B cell (primary cell): ENCODE results near the gene RPTOR. TPM values are rescaled to one million over a fixed set of nuclear protein-coding genes. Genes with fewer than 3 reads are reported as not detected.

Experiments
- ATAC-seq: fragments of 200-7000 bp; cut with Tn5 transposase; one replicate; pipeline ENCODE4 v1.10.0; 2021; ENCODE audit warnings: low read depth, mild to moderate bottlenecking, moderate number of reproducible peaks, moderate library complexity
- CTCF ChIA-PET: fragments of 350-600 bp; sonication (Branson Sonifier 250); formaldehyde crosslinking; loops from one replicate; lab custom pipeline; 2021; ENCODE audit warnings: antibody characterized with exemption, inconsistent platforms; lab: Charles Lee
- POLR2A ChIA-PET: fragments of 350-600 bp; sonication (Branson Sonifier 250); formaldehyde crosslinking; loops from one replicate; lab custom pipeline; 2021; ENCODE audit warnings: antibody characterized with exemption; lab: Charles Lee
- DNase-seq: peaks from one replicate; pipeline ENCODE4 v3.0.0; 2013
- H2AFZ ChIP-seq: 2 replicates; pipeline ENCODE4 v1.6.1; 2012; ENCODE audit warnings: mild to moderate bottlenecking, low read depth, low read length; ENCODE audit not compliant: insufficient read depth, poor library complexity, severe bottlenecking
- H3K27ac ChIP-seq, 2 donors: 1 replicate in 1 of 2; 2 replicates in 1 of 2; pipeline ENCODE4 v1.5.1; 2012 to 2013; ENCODE audit warnings: low read length in 2 of 2, mild to moderate bottlenecking in 2 of 2, moderate library complexity in 1 of 2
- H3K27me3 ChIP-seq, 4 experiments: fragments of 200-600 bp in 1 of 4; sonication (generic) in 1 of 4; replicated peaks in 1 of 4; 1 replicate in 2 of 4; 2 replicates in 2 of 4; pipeline versions ENCODE4 v1.6.1 to v1.7.0; 2013 to 2016; ENCODE audit warnings: low read length in 3 of 4, mild to moderate bottlenecking in 2 of 4, mixed read lengths in 1 of 4, moderate library complexity in 1 of 4; ENCODE audit not compliant: insufficient read depth in 4 of 4, control insufficient read depth in 3 of 4; ENCODE audit errors: control extremely low read depth in 1 of 4
- H3K36me3 ChIP-seq, 2 experiments: replicated peaks in 1 of 2; 1 replicate in 1 of 2; 2 replicates in 1 of 2; pipeline versions ENCODE4 v1.6.1 to v1.7.1; 2013; ENCODE audit warnings: low read length in 1 of 2; ENCODE audit not compliant: insufficient read depth in 2 of 2, control insufficient read depth in 1 of 2; ENCODE audit errors: control extremely low read depth in 1 of 2, extremely low read depth in 1 of 2
- H3K4me1 ChIP-seq, 2 donors: fragments of 200-600 bp in 1 of 2; sonication (generic) in 1 of 2; 1 replicate in 1 of 2; 2 replicates in 1 of 2; pipeline versions ENCODE4 v1.5.1 to v1.6.1; 2013 to 2017; ENCODE audit warnings: low read length in 2 of 2; ENCODE audit not compliant: control insufficient read depth in 2 of 2, insufficient read depth in 2 of 2
- H3K4me2 ChIP-seq: replicated peaks from 2 replicates; pipeline ENCODE3; 2012; ENCODE audit warnings: mild to moderate bottlenecking, low read depth, low read length; ENCODE audit not compliant: poor library complexity, severe bottlenecking
- H3K4me3 ChIP-seq, 5 experiments: fragments of 200-600 bp in 1 of 5; sonication (generic) in 1 of 5; 1 replicate in 3 of 5; 2 replicates in 2 of 5; pipeline versions ENCODE4 v1.5.1 to v1.7.0; 2011 to 2016; ENCODE audit warnings: low read length in 4 of 5, mild to moderate bottlenecking in 4 of 5, low read depth in 2 of 5, control low read depth in 1 of 5, moderate library complexity in 1 of 5; ENCODE audit not compliant: insufficient read depth in 1 of 5; ENCODE audit errors: control extremely low read depth in 1 of 5, extremely low read depth in 1 of 5
- H3K79me2 ChIP-seq: fragments of 200-600 bp; sonication (generic); one replicate; pipeline ENCODE4 v1.6.0; 2016; ENCODE audit warnings: low read length; ENCODE audit not compliant: control insufficient read depth, insufficient read depth
- H3K9ac ChIP-seq: fragments of 200-600 bp; sonication (generic); 2 replicates; pipeline ENCODE4 v1.6.1; 2017; ENCODE audit warnings: mild to moderate bottlenecking, low read length, moderate library complexity
- H3K9me3 ChIP-seq, 3 donors: one replicate each; pipeline versions ENCODE4 v1.6.1 to v1.7.1; 2013; ENCODE audit warnings: low read length in 2 of 3; ENCODE audit not compliant: control insufficient read depth in 2 of 3, insufficient read depth in 1 of 3; ENCODE audit errors: control extremely low read depth in 1 of 3
- H4K20me1 ChIP-seq: 2 replicates; pipeline ENCODE4 v1.6.0; 2012; ENCODE audit warnings: mild to moderate bottlenecking, low read length; ENCODE audit not compliant: insufficient read depth, control insufficient read depth, poor library complexity, severe bottlenecking
- H3K27ac Mint-ChIP-seq: one replicate; pipeline ENCODE4 v1.8.0; 2021; ENCODE audit warnings: mixed read lengths
- H3K27me3 Mint-ChIP-seq: one replicate; pipeline ENCODE4 v1.8.0; 2021; ENCODE audit warnings: mixed read lengths
- H3K4me1 Mint-ChIP-seq: one replicate; pipeline ENCODE4 v1.8.0; 2021; ENCODE audit warnings: mixed read lengths
- H3K4me3 Mint-ChIP-seq: one replicate; pipeline ENCODE4 v1.8.0; 2021; ENCODE audit warnings: mixed read lengths
- H3K9me3 Mint-ChIP-seq: one replicate; pipeline ENCODE4 v1.8.0; 2022; ENCODE audit warnings: mixed read lengths; ENCODE audit not compliant: insufficient read depth
- EZH2 ChIP-seq: IDR thresholded peaks from 2 replicates; pipeline ENCODE4 v1.6.1; 2012; ENCODE audit warnings: borderline replicate concordance, low read depth, mild to moderate bottlenecking, moderate library complexity, low read length; ENCODE audit not compliant: insufficient read depth, poor library complexity, severe bottlenecking
- WGBS: methylation state at CpG from one replicate; pipeline ENCODE4 v1.1.5; 2013; ENCODE audit warnings: missing lambda C conversion rate; ENCODE audit not compliant: insufficient coverage; 5-methylcytosine and 5-hydroxymethylcytosine counted together
- intact Hi-C: fragments of 100-400 bp; cut with micrococcal nuclease; formaldehyde crosslinking; loops from one replicate; pipeline ENCODE4 v1.10.0; 2022
- polyA plus RNA-seq: library from polyadenylated mRNA; depleted of rRNA; stranded (reverse); fragments of >200 nt; gene quantifications from 2 replicates; pipeline ENCODE4 v1.2.3, GENCODE V29; 2012
- total RNA-seq, 2 donors: library from RNA; stranded (reverse); fragments of 120-200 nt in 1 of 2; gene quantifications; 1 replicate in 1 of 2; 2 replicates in 1 of 2; pipeline versions ENCODE4 v1.2.3 to v1.2.4, GENCODE V29; 2013 to 2022
- TF ChIP-seq, protein P1 (sequence below): fragments of 200-600 bp; IDR thresholded peaks from one replicate; pipeline ENCODE4 v1.8.0; 2022; ENCODE audit warnings: antibody characterized with exemption, mild to moderate bottlenecking

RPTOR gene
- total and polyA plus RNA-seq, 2 donors (not counting 1 experiment from before 2014, with no cell fraction given), result 13.4 to 58.8 TPM

DNA sequence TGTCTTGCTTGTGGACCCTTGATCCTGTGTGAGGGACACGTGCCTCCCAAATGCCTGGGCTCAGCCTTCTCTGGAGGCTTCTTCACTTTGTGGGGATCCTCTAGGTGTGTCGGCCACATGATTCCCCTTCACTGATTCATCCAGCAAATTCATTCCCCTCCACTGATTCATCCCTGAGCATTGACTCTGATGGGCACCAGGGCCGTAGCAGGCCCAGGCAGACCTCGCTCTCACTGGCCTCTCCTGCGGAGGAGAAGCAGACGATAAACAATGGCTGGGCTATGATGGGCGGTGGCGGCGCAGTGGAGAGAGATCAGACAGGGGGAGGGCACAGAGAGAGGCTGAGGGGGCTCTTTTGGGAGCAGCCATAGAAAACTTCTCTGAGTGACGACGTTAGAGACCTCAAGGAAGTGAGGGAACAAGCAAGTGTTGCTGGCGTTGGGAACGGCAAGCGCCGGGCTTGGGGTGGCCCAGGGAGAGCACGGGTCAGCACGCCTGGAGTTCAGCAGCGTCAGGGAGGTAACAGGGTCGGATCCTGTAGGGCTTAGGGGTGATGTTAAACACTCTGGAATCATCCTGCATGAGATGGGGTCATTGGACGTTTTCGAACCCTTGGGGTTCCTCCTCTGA is 17.5 kb upstream of the RPTOR start:
- peaks cover 0 to 5% (median 0%) of the 10 kb centered on the region in 3 donors for H3K9me3 ChIP-seq
- 90% methylated on average over 14 of the region's 21 CpGs for WGBS
- ChIA-PET POLR2A (no interaction called here), CTCF (no interaction called here)
- H3K4me2 ChIP-seq, result no peak overlapping the region
- peaks cover 32% of the 10 kb centered on the region for H3K27me3 Mint-ChIP-seq
- no peak overlapping the region for H3K27ac ChIP-seq
- H3K4me3 Mint-ChIP-seq, result no peak overlapping the region
- H3K36me3 ChIP-seq, result no peaks in the 10 kb centered on the region
- H3K79me2 ChIP-seq, result no peaks in the 10 kb centered on the region
- TF ChIP-seq EZH2, result no peak
- TF ChIP-seq, protein P1, sequence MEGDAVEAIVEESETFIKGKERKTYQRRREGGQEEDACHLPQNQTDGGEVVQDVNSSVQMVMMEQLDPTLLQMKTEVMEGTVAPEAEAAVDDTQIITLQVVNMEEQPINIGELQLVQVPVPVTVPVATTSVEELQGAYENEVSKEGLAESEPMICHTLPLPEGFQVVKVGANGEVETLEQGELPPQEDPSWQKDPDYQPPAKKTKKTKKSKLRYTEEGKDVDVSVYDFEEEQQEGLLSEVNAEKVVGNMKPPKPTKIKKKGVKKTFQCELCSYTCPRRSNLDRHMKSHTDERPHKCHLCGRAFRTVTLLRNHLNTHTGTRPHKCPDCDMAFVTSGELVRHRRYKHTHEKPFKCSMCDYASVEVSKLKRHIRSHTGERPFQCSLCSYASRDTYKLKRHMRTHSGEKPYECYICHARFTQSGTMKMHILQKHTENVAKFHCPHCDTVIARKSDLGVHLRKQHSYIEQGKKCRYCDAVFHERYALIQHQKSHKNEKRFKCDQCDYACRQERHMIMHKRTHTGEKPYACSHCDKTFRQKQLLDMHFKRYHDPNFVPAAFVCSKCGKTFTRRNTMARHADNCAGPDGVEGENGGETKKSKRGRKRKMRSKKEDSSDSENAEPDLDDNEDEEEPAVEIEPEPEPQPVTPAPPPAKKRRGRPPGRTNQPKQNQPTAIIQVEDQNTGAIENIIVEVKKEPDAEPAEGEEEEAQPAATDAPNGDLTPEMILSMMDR, result no peak
- peaks cover 0 to 10% (median 3%) of the 10 kb centered on the region in 4 experiments for H3K27me3 ChIP-seq
- no peaks in the 10 kb centered on the region for H3K4me1 ChIP-seq
- H3K4me3 ChIP-seq, result no peak overlapping the region
- H4K20me1 ChIP-seq, result no peaks in the 10 kb centered on the region
- no peak for ATAC-seq
- H3K9me3 Mint-ChIP-seq, result no peaks in the 10 kb centered on the region
- no peak overlapping the region for H3K27ac Mint-ChIP-seq
- H3K9ac ChIP-seq, result no peak overlapping the region
- no peaks in the 10 kb centered on the region for H3K4me1 Mint-ChIP-seq
- DNase-seq, result no peak
- intact Hi-C loops, result no loop called here
- no peak overlapping the region for H2AFZ ChIP-seq

GRCh38 chr17:80528536-80528935 is 16.1 kb upstream of the RPTOR start:
- peaks cover 30% of the 10 kb centered on the region for H3K27me3 Mint-ChIP-seq
- no peak overlapping the region for H3K27ac ChIP-seq
- no peaks in the 10 kb centered on the region for H4K20me1 ChIP-seq
- H3K36me3 ChIP-seq, result no peaks in the 10 kb centered on the region
- H3K9me3 ChIP-seq, result no peaks in the 10 kb centered on the region
- no peak overlapping the region for H3K4me2 ChIP-seq
- H2AFZ ChIP-seq, result no peak overlapping the region
- DNase-seq, result no peak
- no peak for ATAC-seq
- no peak overlapping the region for H3K4me3 Mint-ChIP-seq
- WGBS, result 56% methylated on average over 3 of the region's 8 CpGs
- intact Hi-C loops, result no loop called here
- no peaks in the 10 kb centered on the region for H3K9me3 Mint-ChIP-seq
- H3K4me1 ChIP-seq, result no peaks in the 10 kb centered on the region
- H3K4me1 Mint-ChIP-seq, result no peaks in the 10 kb centered on the region
- H3K27ac Mint-ChIP-seq, result no peak overlapping the region
- POLR2A ChIA-PET, result no interaction called here
- TF ChIP-seq EZH2, result no peak
- TF ChIP-seq, protein P1, result no peak
- no peaks in the 10 kb centered on the region for H3K79me2 ChIP-seq
- peaks cover 0 to 8% (median 3%) of the 10 kb centered on the region in 4 experiments for H3K27me3 ChIP-seq
- CTCF ChIA-PET, result interaction anchor here (1.2 kb wide), 1 partner anchor 36 kb away, joined by 4 read pairs; no protein-coding TSS in a partner anchor
- no peak overlapping the region for H3K4me3 ChIP-seq
- H3K9ac ChIP-seq, result no peak overlapping the region
